ENCODE measurements around the gene ZNF845.
"Not testable (repeated sequence)": the region's sequence is repeated elsewhere in the genome, so short reads cannot be mapped to it uniquely, and the experiment has no call there.

The ZNF845 gene

GRCh38 chr19:53381376-53381775 lies 47.8 kb downstream of the ZNF845 start:
- no peak for DNase-seq (ENCODE audit: low spot score)

DNA sequence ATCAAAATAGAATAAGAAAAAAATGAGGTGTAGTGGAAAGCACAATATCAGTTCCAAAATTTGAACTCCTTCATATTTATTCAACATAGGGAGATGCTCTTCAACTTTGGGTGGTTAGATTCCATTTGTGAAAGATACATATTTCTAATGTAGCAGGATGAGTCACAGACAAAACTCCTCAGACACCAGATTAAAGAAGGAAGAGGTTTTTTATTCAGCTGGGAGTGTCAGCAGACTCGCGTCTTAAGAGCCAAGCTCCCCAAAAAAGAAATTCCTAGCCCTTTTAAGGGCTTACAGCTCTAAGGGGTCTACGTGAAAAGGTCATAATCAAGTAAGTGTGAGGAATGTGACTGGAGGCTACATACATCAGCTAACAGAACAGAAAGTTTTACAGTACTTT lies 54.6 kb downstream of the ZNF845 start:
- peak; percentile 7 for DNase-seq (ENCODE audit: low spot score)

GRCh38 chr19:53388904-53389303 lies 55.4 kb downstream of the ZNF845 start:
- no peak for DNase-seq (ENCODE audit: low spot score)

GRCh38 chr19:53389571-53389970 lies 56.0 kb downstream of the ZNF845 start:
- no peak for DNase-seq (ENCODE audit: low spot score)

DNA sequence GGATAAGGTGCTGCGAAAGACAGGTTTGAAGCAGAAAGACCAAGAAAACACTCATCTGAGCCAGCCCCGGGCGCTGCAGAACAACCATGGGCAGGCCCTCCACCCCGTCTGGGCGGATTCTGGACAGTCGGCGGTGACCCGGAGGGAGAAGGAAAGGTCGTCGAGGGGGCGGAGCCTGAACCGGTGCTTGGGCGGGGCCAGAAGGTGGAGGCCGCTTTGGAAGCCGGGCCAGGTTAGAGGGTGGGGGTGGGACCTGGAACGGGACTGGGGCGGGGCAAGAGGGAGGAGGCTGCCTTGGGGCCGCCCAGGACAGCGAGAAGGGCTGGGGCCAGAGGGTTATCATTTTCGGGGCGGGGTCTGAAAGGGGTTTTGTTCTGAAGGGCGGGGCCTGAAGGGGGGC lies 56.4 kb downstream of the ZNF845 start:
- DNase-seq (ENCODE audit: low spot score): peak; percentile 6

DNA sequence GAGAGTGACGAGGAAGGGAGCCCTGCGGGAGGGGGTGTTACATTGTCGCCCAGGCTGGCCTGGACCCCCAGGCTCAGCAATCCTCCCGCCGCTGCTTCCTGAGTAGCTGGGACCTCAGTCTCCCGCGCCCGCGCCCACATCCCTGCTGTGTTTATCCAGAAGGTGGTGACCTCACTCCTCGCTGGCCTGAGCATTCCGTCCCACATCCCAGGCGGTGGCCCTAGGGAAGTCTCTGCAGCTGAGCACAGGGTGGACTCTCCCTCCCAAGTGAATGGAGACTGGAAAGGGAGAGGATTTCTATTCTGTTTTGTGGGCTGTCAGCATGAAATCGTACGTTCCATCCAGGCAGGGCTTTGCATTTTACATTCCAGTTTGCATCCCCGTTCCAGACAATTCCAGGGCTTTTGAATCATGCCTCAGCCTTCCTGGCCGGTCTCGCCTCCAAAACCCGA lies 61.0 kb downstream of the ZNF845 start:
- DNase-seq (ENCODE audit: low spot score): peak; percentile 45

- peak; percentile 98 for DNase-seq (ENCODE audit: low spot score)
Measured at GRCh38 chr19:53394974-53395839, 61.7 kb downstream of the ZNF845 start, which contains the start of gene ZNF765. TSS of gene ZNF765 (plus strand) at chr19:53395149. CDS start at chr19:53398016, 2,867 bp downstream.

GRCh38 chr19:53395840-53396524 lies 62.4 kb downstream of the ZNF845 start:
- not testable (repeated sequence) for DNase-seq (ENCODE audit: low spot score)

GRCh38 chr19:53396525-53396868 lies 62.9 kb downstream of the ZNF845 start:
- DNase-seq (ENCODE audit: low spot score): no peak

- not testable (repeated sequence) for DNase-seq (ENCODE audit: low spot score)
Measured at GRCh38 chr19:53397918-53398317, 64.4 kb downstream of the ZNF845 start.
